OCI-LY7 (cell line): Measurements from ENCODE around the gene PAEP.

ENCODE experiments used
- CTCF ChIP-seq: fragments of 200-600 bp; sonication (generic); conservative IDR thresholded peaks from 2 replicates; pipeline ENCODE4 v1.5.1; 2014; ENCODE audit warnings: mild to moderate bottlenecking, antibody characterized with exemption, low read length, moderate library complexity, mixed read lengths
- EZH2phosphoT487 ChIP-seq: fragments of 200-600 bp; sonication (generic); IDR thresholded peaks from 2 replicates; pipeline ENCODE4 v1.6.1; 2018; ENCODE audit warnings: low read depth, borderline replicate concordance, mild to moderate bottlenecking, mixed run types, antibody characterized with exemption, low read length, moderate library complexity, mixed read lengths

DNA sequence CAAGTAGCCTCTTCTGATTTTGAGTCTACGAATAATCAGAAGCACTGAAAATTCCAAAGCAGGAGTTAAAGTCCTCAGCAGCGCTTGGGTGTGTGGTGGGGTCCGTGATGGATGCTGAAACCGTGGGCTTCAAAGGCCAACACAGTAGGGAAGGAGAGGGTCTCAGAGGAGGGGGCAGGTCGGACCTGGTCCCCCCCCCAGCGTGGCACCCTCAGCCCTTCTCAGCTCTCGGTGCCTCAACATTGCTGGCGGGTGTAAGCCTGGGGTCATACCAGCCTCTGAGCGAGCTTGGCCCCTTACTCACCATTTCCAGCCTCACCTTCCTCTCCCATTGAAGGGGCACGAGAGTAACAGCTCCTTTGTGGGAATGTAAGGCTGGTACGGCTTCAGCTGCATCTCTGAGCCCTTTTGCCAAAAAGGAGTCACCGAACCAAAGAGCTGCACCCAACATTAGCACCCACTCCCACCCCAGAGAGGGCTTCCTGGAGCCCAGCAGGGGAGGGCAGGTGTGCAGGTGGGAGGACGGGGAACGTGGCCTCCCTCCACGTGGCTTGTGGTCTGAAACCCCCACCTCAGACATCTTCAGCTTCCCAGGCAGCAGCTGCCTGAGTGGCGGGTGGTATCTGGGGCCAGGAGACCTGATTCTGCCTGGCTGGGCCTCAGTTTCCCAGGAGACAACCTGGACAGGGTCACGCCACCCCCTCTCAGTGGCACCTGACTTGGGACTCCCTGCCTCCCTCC is 47.0 kb upstream of the PAEP start:
- TF ChIP-seq CTCF (no peak), EZH2phosphoT487 (no peak)
